Mucosa of stomach (tissue), 1 donor: Measurements from ENCODE around the gene GLT1D1.
"Not testable (repeated sequence)": the region's sequence is repeated elsewhere in the genome, so short reads cannot be mapped to it uniquely, and the experiment has no call there.

Experiments used
- H3K27me3 ChIP-seq: one replicate; pipeline ENCODE4 v1.7.0; 2013; ENCODE audit warnings: mild to moderate bottlenecking, low read length; ENCODE audit not compliant: control insufficient read depth, insufficient read depth
- H3K36me3 ChIP-seq: one replicate; pipeline ENCODE4 v1.7.0; 2013; ENCODE audit warnings: low read length; ENCODE audit not compliant: control insufficient read depth, insufficient read depth
- H3K4me1 ChIP-seq: one replicate; pipeline ENCODE4 v1.7.0; 2013; ENCODE audit warnings: mild to moderate bottlenecking, low read length; ENCODE audit not compliant: control insufficient read depth, insufficient read depth
- H3K4me3 ChIP-seq: one replicate; pipeline ENCODE4 v1.7.0; 2013; ENCODE audit warnings: low read length
- H3K9ac ChIP-seq: one replicate; pipeline ENCODE4 v1.7.0; 2013; ENCODE audit warnings: mild to moderate bottlenecking, low read length, moderate library complexity
- H3K9me3 ChIP-seq: one replicate; pipeline ENCODE4 v1.7.0; 2013; ENCODE audit warnings: mild to moderate bottlenecking, low read length, moderate library complexity; ENCODE audit not compliant: control insufficient read depth
- donor health status: Pancreatic carcinoma.

Gene GLT1D1

DNA sequence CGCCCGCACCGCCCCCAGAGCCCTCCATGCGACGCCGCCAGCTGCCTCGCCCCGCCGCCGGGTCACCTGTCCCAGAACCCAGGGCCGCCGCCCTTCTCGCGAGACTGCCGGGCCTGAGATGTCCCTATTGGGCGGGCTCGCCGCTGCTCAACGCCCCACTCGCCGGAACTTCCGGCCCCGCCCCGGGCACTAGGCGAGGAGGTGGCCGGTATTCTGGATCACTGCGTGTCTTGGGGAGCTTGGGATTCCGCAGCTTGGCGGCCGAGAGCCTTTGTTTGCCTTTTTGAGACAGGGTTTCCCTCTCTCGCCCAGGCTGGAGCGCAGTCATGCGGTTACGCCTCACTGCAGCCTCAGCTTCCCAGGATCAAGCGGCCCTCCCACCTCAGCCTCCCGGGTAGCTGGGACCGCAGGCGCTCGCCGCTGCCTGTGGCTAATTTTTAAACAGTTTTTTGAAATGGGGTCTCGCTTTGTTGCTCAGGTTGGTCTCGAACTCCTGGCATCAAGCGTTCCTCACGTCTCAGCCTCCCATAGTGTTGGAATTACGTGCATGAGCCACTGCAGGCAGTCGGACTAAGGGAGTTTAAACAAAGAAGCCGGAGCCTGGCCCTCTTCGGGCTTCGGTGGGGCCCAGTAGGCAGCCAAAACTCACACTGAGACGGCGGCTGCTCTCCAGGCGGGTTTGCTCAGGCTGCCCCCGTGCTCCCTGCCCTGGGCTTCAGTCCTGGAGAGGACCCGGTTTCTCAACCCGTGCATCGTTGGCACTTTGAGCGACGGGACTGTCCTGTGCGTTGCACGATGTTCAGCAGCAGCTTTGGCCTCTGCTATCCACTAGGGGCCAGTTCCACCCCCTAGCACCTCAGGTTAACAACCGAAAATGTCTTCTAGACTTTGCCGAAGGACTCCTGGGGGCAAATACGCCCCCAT lies 29.1 kb upstream of the GLT1D1 start, which contains the start of gene SLC15A4:
Gene SLC15A4, minus strand, starts transcription at position 43 of the 924 bp plus-strand sequence. Its CDS starts 15 bp downstream, at position 28.
- Histone ChIP-seq H3K4me1 (peaks cover 23% of the 10 kb centered on the region), H3K4me3 (peak within 1 kb of the TSS; percentile 97), H3K36me3 (no peaks in the 10 kb centered on the region), H3K9me3 (no peaks in the 10 kb centered on the region), H3K27me3 (no peaks in the 10 kb centered on the region), H3K9ac (peak within 1 kb of the TSS; percentile 96)

DNA sequence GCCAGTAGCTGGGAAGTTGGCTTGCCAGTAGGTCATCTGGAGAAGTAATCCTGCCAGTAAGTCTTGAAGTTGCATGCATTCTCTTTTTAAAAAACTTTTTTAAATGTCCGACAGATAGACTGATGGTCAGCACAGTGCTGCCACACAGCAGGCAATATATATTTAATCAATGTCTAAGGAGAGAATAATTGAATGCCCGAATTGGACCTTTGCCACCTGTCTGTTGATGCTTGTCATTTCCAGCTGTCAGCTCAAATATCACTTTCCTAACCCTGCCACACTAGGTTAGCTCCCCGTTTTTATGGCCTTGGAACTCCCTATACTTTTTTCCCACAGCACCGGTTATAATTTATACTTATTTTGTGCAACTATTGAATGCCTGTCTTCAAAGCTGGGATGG lies 27.4 kb upstream of the GLT1D1 start:
- Histone ChIP-seq H3K9me3 (no peaks in the 10 kb centered on the region), H3K4me1 (peaks cover 15% of the 10 kb centered on the region), H3K4me3 (no peak overlapping the region), H3K36me3 (no peaks in the 10 kb centered on the region), H3K27me3 (no peaks in the 10 kb centered on the region), H3K9ac (no peak overlapping the region)

DNA sequence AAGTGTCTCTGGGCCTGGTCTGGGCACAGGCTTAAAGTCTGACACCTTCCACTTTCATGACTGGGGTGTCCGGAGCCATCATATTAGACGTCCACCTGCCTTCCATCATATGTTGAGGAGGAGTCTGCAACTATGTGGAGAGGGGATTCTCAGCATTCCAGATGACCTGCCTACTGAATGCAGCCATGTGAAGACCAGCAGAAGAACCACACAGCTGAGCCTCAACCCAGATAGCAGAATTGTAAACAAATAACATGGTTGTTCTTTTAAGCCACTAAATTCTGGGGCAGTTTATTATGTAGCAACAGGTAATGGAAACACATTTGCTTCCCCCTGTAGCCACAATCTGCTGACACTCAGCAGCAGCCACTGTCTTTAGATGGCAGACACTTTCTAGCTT lies 25.6 kb upstream of the GLT1D1 start:
- Histone ChIP-seq H3K9ac (no peak overlapping the region), H3K27me3 (no peaks in the 10 kb centered on the region), H3K36me3 (no peaks in the 10 kb centered on the region), H3K4me1 (peaks cover 5% of the 10 kb centered on the region), H3K4me3 (no peak overlapping the region), H3K9me3 (no peaks in the 10 kb centered on the region)

DNA sequence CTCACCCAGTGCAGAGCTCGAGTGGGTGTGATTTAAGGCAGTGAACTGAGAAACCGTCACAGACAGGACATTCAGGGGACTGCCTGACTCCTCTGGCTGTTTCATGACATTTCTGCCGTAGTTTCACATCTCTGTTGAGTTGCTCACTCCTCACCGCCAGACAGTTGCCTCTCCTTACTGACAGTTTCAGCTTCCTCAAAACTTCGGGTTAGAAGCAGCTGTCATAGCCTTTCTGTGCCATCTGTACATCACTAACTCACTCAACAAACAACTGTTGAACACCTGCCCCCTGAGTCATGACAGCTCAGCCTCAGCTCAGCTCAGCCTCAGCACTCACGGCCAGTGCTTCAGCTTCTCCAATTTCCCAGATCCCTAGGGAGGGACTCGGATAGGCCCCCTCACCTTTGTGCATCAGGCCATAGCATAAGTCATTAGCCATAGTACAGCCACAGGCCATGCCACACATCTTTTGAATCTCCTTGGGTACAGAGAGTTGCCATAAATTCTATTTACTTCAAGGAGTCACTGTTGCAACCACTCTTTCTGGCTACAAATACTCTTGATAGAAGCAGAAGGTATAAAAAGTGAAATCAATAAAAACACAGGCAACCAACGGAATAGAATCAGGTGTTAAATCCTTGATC lies 23.3 kb upstream of the GLT1D1 start:
- H3K9me3 ChIP-seq, result no peaks in the 10 kb centered on the region
- H3K27me3 ChIP-seq, result no peaks in the 10 kb centered on the region
- H3K9ac ChIP-seq, result no peak overlapping the region
- no peaks in the 10 kb centered on the region for H3K36me3 ChIP-seq
- H3K4me3 ChIP-seq, result no peak overlapping the region
- H3K4me1 ChIP-seq, result no peaks in the 10 kb centered on the region

DNA sequence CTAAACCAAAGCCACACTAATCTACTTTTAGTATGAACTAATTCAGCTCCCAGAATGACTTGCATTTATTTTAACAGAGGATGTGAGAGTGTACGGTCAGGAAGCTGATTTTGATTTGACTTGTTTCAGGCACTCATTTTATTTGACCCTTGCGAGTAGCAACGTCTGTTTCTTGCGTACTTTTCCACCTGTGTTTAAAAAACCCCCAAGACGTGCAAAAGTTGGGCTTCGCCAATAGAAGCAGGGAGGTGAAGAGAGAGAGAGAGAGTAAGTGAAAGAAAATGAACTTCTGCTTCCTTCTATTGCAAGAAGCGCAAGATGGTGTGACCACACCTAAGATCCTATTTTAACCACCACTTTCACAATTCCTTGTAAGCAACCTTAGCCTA lies 22.8 kb upstream of the GLT1D1 start:
- no peaks in the 10 kb centered on the region for H3K4me1 ChIP-seq
- H3K36me3 ChIP-seq, result no peaks in the 10 kb centered on the region
- no peak overlapping the region for H3K9ac ChIP-seq

DNA sequence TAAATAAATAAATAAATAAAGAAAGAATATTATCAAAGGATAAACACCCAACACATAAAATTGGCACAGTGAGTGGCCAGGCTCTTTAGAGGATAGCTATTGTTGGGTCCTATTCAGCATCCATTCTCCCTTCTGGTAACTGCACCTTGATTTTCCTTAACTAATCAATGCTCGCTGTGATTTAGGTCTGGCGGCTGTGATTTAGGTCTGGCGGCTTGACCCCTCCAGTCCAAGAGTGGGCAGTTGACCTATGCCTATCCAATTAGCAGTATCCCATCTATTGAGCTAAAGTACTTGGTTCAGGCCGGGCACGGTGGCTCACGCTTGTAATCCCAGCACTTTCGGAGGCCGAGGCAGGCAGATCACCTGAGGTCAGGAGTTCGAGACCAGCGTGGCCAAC lies 19.9 kb upstream of the GLT1D1 start:
- Histone ChIP-seq H3K27me3 (no peaks in the 10 kb centered on the region), H3K4me3 (no peak overlapping the region), H3K9ac (no peak overlapping the region)

More for the DNA sequence above, 22.8 kb upstream of the GLT1D1 start:
- no peaks in the 10 kb centered on the region for H3K9me3 ChIP-seq
- no peaks in the 10 kb centered on the region for H3K27me3 ChIP-seq
- no peak overlapping the region for H3K4me3 ChIP-seq

DNA sequence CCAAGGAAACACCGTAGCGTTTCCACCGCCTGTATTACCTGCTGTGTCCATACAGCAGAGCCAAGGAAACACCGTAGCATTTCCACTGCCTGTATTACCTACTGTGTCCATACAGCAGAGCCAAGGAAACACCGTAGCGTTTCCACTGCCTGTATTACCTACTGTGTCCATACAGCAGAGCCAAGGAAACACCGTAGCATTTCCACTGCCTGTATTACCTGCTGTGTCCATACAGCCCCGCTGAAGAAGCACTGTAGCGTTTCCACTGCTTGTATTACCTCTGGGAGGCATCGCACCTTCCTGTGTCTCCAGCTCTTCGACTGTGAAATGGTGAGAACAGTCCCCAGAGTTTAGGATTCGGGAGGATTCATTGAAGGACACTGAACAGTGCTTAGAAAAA lies 13.4 kb upstream of the GLT1D1 start:
- not testable (repeated sequence) for H3K9me3 ChIP-seq, H3K27me3 ChIP-seq, H3K4me1 ChIP-seq, H3K4me3 ChIP-seq, H3K9ac ChIP-seq, H3K36me3 ChIP-seq

More for the DNA sequence above, 19.9 kb upstream of the GLT1D1 start:
- Histone ChIP-seq H3K36me3 (no peaks in the 10 kb centered on the region), H3K9me3 (no peaks in the 10 kb centered on the region), H3K4me1 (no peaks in the 10 kb centered on the region)

DNA sequence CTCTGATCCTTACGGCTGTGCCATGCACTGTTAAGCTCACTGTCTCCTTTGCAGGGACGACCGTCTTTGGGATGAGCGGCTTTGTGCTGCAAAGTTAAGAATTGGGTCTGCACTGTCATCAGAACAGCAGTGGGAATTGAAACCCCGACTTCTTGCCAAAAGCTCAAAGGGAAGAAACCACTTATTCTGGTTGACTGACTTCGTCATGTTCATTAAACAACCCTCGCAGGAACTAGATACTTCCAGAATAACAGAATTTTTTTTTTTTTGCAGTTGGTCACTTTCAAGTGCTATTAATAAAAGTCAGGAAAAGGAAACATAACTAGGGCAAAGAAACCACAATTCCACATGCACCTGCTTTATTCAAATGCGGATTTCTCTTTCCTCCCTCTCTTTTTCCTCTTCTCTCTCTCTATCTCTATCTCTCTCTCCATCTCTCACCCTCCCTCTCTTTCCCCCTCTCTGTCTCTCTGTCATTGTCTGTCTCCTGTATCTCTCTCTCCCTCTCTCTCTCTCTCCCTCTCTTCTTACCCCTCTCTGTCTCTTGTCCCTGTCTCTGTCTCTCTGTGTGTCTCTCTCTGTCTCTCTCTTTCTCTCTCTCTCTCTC lies 12.3 kb upstream of the GLT1D1 start:
- no peaks in the 10 kb centered on the region for H3K4me1 ChIP-seq
- no peaks in the 10 kb centered on the region for H3K9me3 ChIP-seq
- H3K4me3 ChIP-seq, result no peak overlapping the region
- no peaks in the 10 kb centered on the region for H3K27me3 ChIP-seq
- H3K9ac ChIP-seq, result no peak overlapping the region
- H3K36me3 ChIP-seq, result no peaks in the 10 kb centered on the region

DNA sequence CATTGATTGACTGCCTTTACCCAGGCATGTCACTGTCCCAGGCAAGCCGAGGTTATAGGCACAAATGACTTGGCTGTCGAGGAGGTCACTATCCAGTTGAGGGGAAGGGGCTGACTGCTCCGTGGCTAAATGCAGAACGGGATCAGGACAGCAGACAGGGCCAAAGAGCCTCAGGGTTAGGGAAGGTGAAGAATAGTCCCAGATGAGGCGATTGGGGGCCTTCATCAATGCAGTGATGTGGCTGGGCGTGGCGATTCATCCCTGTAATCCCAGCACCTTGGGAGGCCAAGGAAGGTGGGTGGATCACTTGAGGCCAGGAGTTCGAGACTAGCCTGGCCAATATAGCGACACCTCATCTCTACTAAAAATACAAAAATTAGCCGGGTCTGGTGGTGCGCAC lies 10.7 kb upstream of the GLT1D1 start:
- Histone ChIP-seq H3K4me1 (no peaks in the 10 kb centered on the region), H3K9me3 (no peaks in the 10 kb centered on the region), H3K36me3 (no peaks in the 10 kb centered on the region), H3K27me3 (no peaks in the 10 kb centered on the region), H3K9ac (no peak overlapping the region), H3K4me3 (no peak overlapping the region)

DNA sequence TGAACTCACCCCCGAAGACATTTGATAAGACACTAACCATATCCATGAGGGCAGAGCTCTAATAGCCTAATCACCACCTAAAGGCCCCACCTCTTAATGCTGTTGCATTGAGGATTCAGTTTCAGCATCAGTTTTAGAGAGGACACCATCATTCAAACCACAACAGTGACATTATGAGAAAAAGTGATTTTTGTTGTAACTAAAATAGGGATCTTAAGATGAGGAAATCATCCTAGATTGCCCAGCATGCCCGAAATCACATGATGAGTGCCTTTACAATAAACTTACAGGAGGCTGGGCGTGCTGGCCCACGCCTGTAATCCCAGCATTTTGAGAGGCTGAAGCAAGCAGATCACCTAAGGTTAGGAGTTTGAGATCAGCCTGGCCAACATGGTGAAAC lies 9.7 kb upstream of the GLT1D1 start:
- no peaks in the 10 kb centered on the region for H3K27me3 ChIP-seq
- H3K36me3 ChIP-seq, result no peaks in the 10 kb centered on the region
- H3K4me1 ChIP-seq, result no peaks in the 10 kb centered on the region
- no peak overlapping the region for H3K9ac ChIP-seq
- no peak overlapping the region for H3K4me3 ChIP-seq
- no peaks in the 10 kb centered on the region for H3K9me3 ChIP-seq

DNA sequence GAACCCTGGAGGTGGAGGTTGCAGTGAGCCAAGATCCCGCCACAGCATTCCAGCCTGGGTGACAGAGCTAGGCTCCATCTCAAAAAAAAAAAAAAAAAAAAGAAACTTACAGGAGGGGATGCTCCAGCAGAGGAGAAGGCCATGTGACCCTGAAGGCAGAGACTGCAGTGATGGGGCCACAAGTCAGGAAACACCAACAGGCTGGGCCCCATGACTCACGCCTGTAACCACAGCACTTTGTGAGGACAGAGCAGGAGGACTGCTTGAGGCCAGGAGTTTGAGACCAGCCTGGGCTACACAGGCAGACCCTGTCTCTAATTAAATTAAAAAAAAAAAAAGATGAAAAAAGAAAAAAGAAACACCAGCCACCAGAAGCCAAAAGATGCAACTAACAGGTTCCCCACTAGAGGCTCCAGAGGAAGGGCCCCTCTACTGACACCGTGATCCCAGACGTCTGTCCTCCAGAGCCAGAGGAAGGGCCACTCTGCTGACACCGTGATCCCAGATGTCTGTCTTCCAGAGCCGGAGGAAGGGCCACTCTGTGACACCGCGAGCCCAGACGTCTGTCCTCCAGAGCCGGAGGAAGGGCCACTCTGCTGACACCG lies 9.1 kb upstream of the GLT1D1 start:
- Histone ChIP-seq H3K27me3 (no peaks in the 10 kb centered on the region), H3K4me1 (no peaks in the 10 kb centered on the region), H3K4me3 (no peak overlapping the region), H3K9ac (no peak overlapping the region), H3K36me3 (no peaks in the 10 kb centered on the region), H3K9me3 (no peaks in the 10 kb centered on the region)

DNA sequence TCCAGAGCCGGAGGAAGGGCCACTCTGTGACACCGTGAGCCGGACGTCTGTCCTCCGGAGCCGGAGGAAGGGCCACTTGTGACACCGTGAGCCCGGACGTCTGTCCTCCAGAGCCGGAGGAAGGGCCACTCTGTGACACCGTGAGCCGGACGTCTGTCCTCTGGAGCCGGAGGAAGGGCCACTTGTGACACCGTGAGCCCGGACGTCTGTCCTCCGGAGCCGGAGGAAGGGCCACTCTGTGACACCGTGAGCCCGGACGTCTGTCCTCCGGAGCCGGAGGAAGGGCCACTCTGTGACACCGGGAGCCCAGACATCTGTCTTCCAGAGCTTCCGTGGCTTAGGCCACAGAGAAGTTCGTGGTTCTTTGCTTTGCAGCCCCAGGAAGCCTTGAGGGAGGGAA lies 6.6 kb upstream of the GLT1D1 start:
- not testable (repeated sequence) for H3K9ac ChIP-seq

More for the DNA sequence above, 6.6 kb upstream of the GLT1D1 start:
- not testable (repeated sequence) for H3K4me1 ChIP-seq, H3K27me3 ChIP-seq, H3K36me3 ChIP-seq, H3K4me3 ChIP-seq, H3K9me3 ChIP-seq
